HG03175 (cell line): Measurements from ENCODE around the gene CHD6.

Experiments used
- ATAC-seq: cut with Tn5 transposase; IDR thresholded peaks from one replicate; pipeline ENCODE4 v1.9.1; 2021; ENCODE audit warnings: mild to moderate bottlenecking, moderate library complexity; ENCODE audit not compliant: unreplicated experiment

The CHD6 gene

GRCh38 chr20:41436679-41437078, 181.5 kb downstream of the CHD6 start:
- ATAC-seq = no peak

- ATAC-seq = no peak
Measured at GRCh38 chr20:41433203-41433602, 185.0 kb downstream of the CHD6 start.

- no peak for ATAC-seq
Measured at GRCh38 chr20:41432746-41433145, 185.4 kb downstream of the CHD6 start.

- ATAC-seq = no peak
Measured at GRCh38 chr20:41428285-41428684, 189.9 kb downstream of the CHD6 start.

- ATAC-seq = no peak
Measured at GRCh38 chr20:41427833-41428232, 190.3 kb downstream of the CHD6 start.

- no peak for ATAC-seq
Measured at GRCh38 chr20:41426976-41427375, 191.2 kb downstream of the CHD6 start.

- ATAC-seq = no peak
Measured at GRCh38 chr20:41426086-41426830, 191.9 kb downstream of the CHD6 start.

- no peak for ATAC-seq
Measured at GRCh38 chr20:41425180-41425884, 192.8 kb downstream of the CHD6 start.

- no peak for ATAC-seq
Measured at GRCh38 chr20:41424546-41424945, 193.6 kb downstream of the CHD6 start.

- ATAC-seq = no peak
Measured at GRCh38 chr20:41424011-41424410, 194.2 kb downstream of the CHD6 start.

GRCh38 chr20:41422953-41423352, 195.2 kb downstream of the CHD6 start:
- no peak for ATAC-seq

- ATAC-seq = no peak
Measured at GRCh38 chr20:41418739-41419293, 199.4 kb downstream of the CHD6 start.

GRCh38 chr20:41418031-41418430, 200.1 kb downstream of the CHD6 start:
- no peak for ATAC-seq

- no peak for ATAC-seq
Measured at GRCh38 chr20:41415191-41415590, 203.0 kb downstream of the CHD6 start.

- ATAC-seq = no peak
Measured at GRCh38 chr20:41413169-41413568, 205.0 kb downstream of the CHD6 start.

- ATAC-seq = no peak
Measured at GRCh38 chr20:41412324-41413120, 205.7 kb downstream of the CHD6 start.

- no peak for ATAC-seq
Measured at GRCh38 chr20:41411391-41411847, 206.8 kb downstream of the CHD6 start.

GRCh38 chr20:41408986-41409385, 209.2 kb downstream of the CHD6 start:
- no peak for ATAC-seq

- peak; percentile 64 for ATAC-seq
Measured at GRCh38 chr20:41408156-41408794, 209.9 kb downstream of the CHD6 start.

- ATAC-seq = no peak
Measured at GRCh38 chr20:41407607-41408006, 210.6 kb downstream of the CHD6 start.
